ENCODE measurements around the gene CFAP221.

- TF ChIP-seq EZH2 (IDR thresholded peaks at IDR 0.05; ENCODE audit: insufficient read depth, poor library complexity, severe bottlenecking): no peak
- TF ChIP-seq EZH2phosphoT487 (IDR thresholded peaks at IDR 0.05; ENCODE audit: insufficient read depth, low read depth): no peak
Observed at GRCh38 chr2:119702203-119702917, 158.1 kb downstream of the CFAP221 start.

Data from GM23248 (cell line).